ENCODE results near the gene POMGNT2.

POMGNT2 gene

GRCh38 chr3:43117257-43117656 lies 11.4 kb upstream of the POMGNT2 start:
- no peaks in the 10 kb centered on the region for H3K9me3 ChIP-seq (ENCODE audit: control insufficient read depth, insufficient read depth, low read depth, low read length)
- H3K4me3 ChIP-seq (ENCODE audit: low read depth, low read length), result no peak overlapping the region
- no peaks in the 10 kb centered on the region for H3K4me1 ChIP-seq (ENCODE audit: control insufficient read depth, insufficient read depth, low read length)
- POLR2A ChIA-PET, result no interaction called here
- CTCF ChIA-PET, result no interaction called here
- TF ChIP-seq ZNF664 (tag by site-specific recombination; IDR thresholded peaks at IDR 0.05) (no peak), ZBTB21 (tag by site-specific recombination; IDR thresholded peaks at IDR 0.05) (no peak)
- no peak overlapping the region for H3K27ac ChIP-seq (ENCODE audit: extremely low read depth, low read depth, low read length)
- no peaks in the 10 kb centered on the region for H3K36me3 ChIP-seq (ENCODE audit: control insufficient read depth in 2 of 2, insufficient read depth in 1 of 2, low read length in 2 of 2)

DNA sequence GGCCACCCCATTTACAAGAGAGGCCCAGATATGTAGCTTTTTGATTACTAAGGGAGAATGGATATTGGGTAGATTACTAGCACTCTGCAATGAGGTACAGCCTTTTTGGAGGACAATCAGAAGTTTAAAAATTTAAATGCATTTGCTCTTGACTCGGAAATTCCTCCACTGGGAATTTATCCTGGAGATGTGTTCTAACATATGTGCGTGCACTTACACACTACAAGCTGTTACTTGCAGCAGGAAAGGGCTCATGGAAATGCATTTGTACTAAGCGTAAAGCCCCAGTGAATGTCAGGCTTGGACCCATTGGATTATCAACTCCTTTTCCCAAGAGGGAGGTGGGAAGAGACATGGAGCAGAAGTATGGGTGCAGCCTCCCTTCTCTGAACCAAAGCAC lies 7.8 kb upstream of the POMGNT2 start:
- Histone ChIP-seq H3K4me3 (ENCODE audit: low read depth, low read length) (no peak overlapping the region), H3K36me3 (ENCODE audit: control insufficient read depth in 2 of 2, insufficient read depth in 1 of 2, low read length in 2 of 2) (no peaks in the 10 kb centered on the region), H3K27ac (ENCODE audit: extremely low read depth, low read depth, low read length) (no peak overlapping the region), H3K4me1 (ENCODE audit: control insufficient read depth, insufficient read depth, low read length) (no peaks in the 10 kb centered on the region), H3K9me3 (ENCODE audit: control insufficient read depth, insufficient read depth, low read depth, low read length) (no peaks in the 10 kb centered on the region)
- TF ChIP-seq ZNF2 (tag by site-specific recombination; IDR thresholded peaks at IDR 0.05), result no peak
- TF ChIP-seq, protein P1, sequence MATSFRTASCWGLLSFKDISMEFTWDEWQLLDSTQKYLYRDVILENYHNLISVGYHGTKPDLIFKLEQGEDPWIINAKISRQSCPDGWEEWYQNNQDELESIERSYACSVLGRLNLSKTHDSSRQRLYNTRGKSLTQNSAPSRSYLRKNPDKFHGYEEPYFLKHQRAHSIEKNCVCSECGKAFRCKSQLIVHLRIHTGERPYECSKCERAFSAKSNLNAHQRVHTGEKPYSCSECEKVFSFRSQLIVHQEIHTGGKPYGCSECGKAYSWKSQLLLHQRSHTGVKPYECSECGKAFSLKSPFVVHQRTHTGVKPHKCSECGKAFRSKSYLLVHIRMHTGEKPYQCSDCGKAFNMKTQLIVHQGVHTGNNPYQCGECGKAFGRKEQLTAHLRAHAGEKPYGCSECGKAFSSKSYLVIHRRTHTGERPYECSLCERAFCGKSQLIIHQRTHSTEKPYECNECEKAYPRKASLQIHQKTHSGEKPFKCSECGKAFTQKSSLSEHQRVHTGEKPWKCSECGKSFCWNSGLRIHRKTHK (tag by site-specific recombination; IDR thresholded peaks at IDR 0.05), result no peak
- no peak for TF ChIP-seq ZNF184 (tag by site-specific recombination; IDR thresholded peaks at IDR 0.05)
- TF ChIP-seq ZNF433 (tag by site-specific recombination; IDR thresholded peaks at IDR 0.05; ENCODE audit: low read depth), result no peak
- TF ChIP-seq KLF10 (tag by site-specific recombination; IDR thresholded peaks at IDR 0.05), result no peak
- no peak for TF ChIP-seq ZNF24 (tag by site-specific recombination; IDR thresholded peaks at IDR 0.05)
- no peak for TF ChIP-seq OVOL3 (tag by site-specific recombination; IDR thresholded peaks at IDR 0.05)
- no peak for TF ChIP-seq RBAK (tag by site-specific recombination; IDR thresholded peaks at IDR 0.05)
- TF ChIP-seq ZNF114 (tag by site-specific recombination; IDR thresholded peaks at IDR 0.05), result no peak
- no peak for TF ChIP-seq ZNF518A (tag by site-specific recombination; conservative IDR thresholded peaks at IDR 0.05; ENCODE audit: low read depth)
- TF ChIP-seq ZNF354C (tag by site-specific recombination; IDR thresholded peaks at IDR 0.05; ENCODE audit: borderline replicate concordance, low read depth), result no peak
- TF ChIP-seq ZSCAN16 (tag by site-specific recombination; IDR thresholded peaks at IDR 0.05), result no peak
- TF ChIP-seq ZNF37A (tag by site-specific recombination; IDR thresholded peaks at IDR 0.05), result no peak
- CTCF ChIA-PET, result no interaction called here
- POLR2A ChIA-PET, result no interaction called here

DNA sequence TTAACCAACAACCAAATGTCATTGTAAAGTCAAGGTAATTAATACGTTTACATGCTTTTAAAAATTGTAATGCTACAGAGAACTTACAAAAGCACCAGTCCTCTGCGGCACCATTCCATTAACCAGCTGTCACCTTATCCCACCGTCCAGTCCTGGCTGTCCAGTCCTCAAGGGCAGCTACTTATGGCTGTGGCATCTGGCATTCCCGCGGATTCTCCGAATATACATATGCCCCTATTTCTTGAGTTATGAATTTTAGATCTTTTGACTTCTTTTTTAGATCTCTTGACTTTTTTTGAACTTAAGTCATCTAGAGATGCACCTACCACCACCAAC lies 382 bp upstream of the POMGNT2 start:
- TF ChIP-seq ZNF518A (tag by site-specific recombination; conservative IDR thresholded peaks at IDR 0.05; ENCODE audit: low read depth) (0 out of 2 replicates have a peak, but pooled peaks have one; percentile 7), ZNF335 (tag by site-specific recombination; conservative IDR thresholded peaks at IDR 0.05) (0 out of 2 replicates have a peak, but pooled peaks have one; percentile 65), ZNF548 (tag by site-specific recombination; IDR thresholded peaks at IDR 0.05) (no peak)
- Histone ChIP-seq H3K4me3 (ENCODE audit: low read depth, low read length) (peak overlapping the region; percentile 25), H3K9me3 (ENCODE audit: control insufficient read depth, insufficient read depth, low read depth, low read length) (no peaks in the 10 kb centered on the region), H3K4me1 (ENCODE audit: control insufficient read depth, insufficient read depth, low read length) (no peaks in the 10 kb centered on the region), H3K36me3 (ENCODE audit: control insufficient read depth in 2 of 2, insufficient read depth in 1 of 2, low read length in 2 of 2) (no peaks in the 10 kb centered on the region), H3K27ac (ENCODE audit: extremely low read depth, low read depth, low read length) (no peak overlapping the region)
- POLR2A ChIA-PET, result no interaction called here
- CTCF ChIA-PET, result no interaction called here
